Sigmoid colon (tissue), 7 donors: ENCODE data around the gene KIF11. TPM values are rescaled to one million over a fixed set of nuclear protein-coding genes. Genes with fewer than 3 reads are reported as not detected.
A peak's percentile ranks its signal among the peaks of the same experiment; 100 is the strongest.

Experiments
- DNase-seq: peaks from one replicate; pipeline ENCODE4 v3.0.0-alpha.2; 2019
- H3K27ac ChIP-seq, 4 donors: fragments of 200-600 bp; sonication (generic); one replicate each; pipeline ENCODE4 v1.5.1; 2016 to 2019; ENCODE audit warnings: mild to moderate bottlenecking in 1 of 4
- H3K27me3 ChIP-seq, 3 donors: fragments of 200-600 bp; sonication (generic); one replicate each; pipeline ENCODE4 v1.5.1; 2019; ENCODE audit warnings: mild to moderate bottlenecking in 1 of 3
- H3K36me3 ChIP-seq, 4 donors: fragments of 200-600 bp; sonication (generic); one replicate each; pipeline ENCODE4 v1.5.1; 2016 to 2019
- H3K4me1 ChIP-seq, 4 donors: fragments of 200-600 bp; sonication (generic); one replicate each; pipeline ENCODE4 v1.5.1; 2017 to 2019
- H3K4me3 ChIP-seq, 4 donors: fragments of 200-600 bp; sonication (generic); one replicate each; pipeline ENCODE4 v1.5.1; 2017 to 2019; ENCODE audit warnings: mild to moderate bottlenecking in 2 of 4, moderate library complexity in 1 of 4
- H3K9me3 ChIP-seq, 4 donors: fragments of 200-600 bp in 3 of 4; sonication (generic) in 3 of 4; one replicate each; pipeline versions ENCODE4 v1.5.1 to v1.6.1; 2013 to 2019
- CTCF ChIP-seq, 4 experiments: fragments of 450-650 bp in 3 of 4; fragments of 200-600 bp in 1 of 4; IDR thresholded peaks; one replicate each; pipeline ENCODE4 v1.5.1; 2016 to 2019; ENCODE audit warnings: antibody characterized with exemption in 4 of 4, mild to moderate bottlenecking in 3 of 4, moderate library complexity in 2 of 4
- EP300 ChIP-seq, 4 donors: sonication (generic); formaldehyde crosslinking; IDR thresholded peaks; one replicate each; pipeline ENCODE4 v1.6.1; 2017; ENCODE audit warnings: antibody characterized with exemption in 4 of 4
- POLR2A ChIP-seq, 2 donors: fragments of 450-650 bp; IDR thresholded peaks; one replicate each; pipeline ENCODE4 v1.6.1; 2016; ENCODE audit warnings: antibody characterized with exemption in 2 of 2, mild to moderate bottlenecking in 2 of 2, moderate library complexity in 2 of 2
- POLR2AphosphoS5 ChIP-seq, 4 donors: sonication (generic); formaldehyde crosslinking; IDR thresholded peaks; one replicate each; pipeline ENCODE4 v1.6.1; 2017; ENCODE audit warnings: antibody characterized with exemption in 4 of 4
- WGBS, 2 donors: extraction: QIAGEN DNeasy Blood & Tissue Kit; methylation state at CpG; one replicate each; pipeline ENCODE4 v1.1.7; 2013; 5-methylcytosine and 5-hydroxymethylcytosine counted together
- intact Hi-C: fragments of 100-400 bp; cut with DNase I; formaldehyde crosslinking; loops from one replicate; pipeline ENCODE4 v1.15.1; 2023
- polyA plus RNA-seq, 3 donors: library from polyadenylated mRNA; stranded (reverse); fragments of 200-250 nt; gene quantifications; one replicate each; pipeline ENCODE4 v1.2.3, GENCODE V29; 2013
- total RNA-seq, 4 donors: library from RNA; depleted of rRNA; stranded (reverse); fragments of >200 nt; gene quantifications; one replicate each; pipeline ENCODE4 v1.1.0, GENCODE V29; 2016
- donor health status: healthy with polysubstance abuse.
- donor health status: Bipolar disorder and iron deficiency.
- donor health status: healthy.

The KIF11 gene
- total and polyA plus RNA-seq, 7 donors = 0.16 to 10.1 (median 0.95) TPM

DNA sequence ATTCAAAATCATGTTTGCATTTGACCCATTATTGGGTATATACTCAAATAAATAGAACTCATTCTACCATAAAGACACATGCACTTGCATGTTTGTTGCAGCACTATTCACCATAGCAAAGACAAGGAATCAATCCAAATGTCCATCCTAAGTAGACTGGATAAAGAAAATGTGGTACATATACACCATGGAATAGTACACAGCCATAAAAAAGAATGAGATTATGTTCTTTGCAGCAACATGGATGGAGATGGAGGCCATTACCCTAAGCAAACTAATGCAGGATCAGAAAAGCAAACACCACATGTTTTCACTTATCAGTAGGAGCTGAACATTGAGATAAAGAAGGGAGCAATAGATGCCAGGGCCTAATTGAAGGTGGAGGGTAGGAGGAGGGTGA, 84.8 kb downstream of the KIF11 start:
- Histone ChIP-seq H3K36me3 (no peaks in the 10 kb centered on the region), H3K4me3 (no peak overlapping the region), H3K27me3 (no peaks in the 10 kb centered on the region), H3K4me1 (no peaks in the 10 kb centered on the region), H3K27ac (no peak overlapping the region), H3K9me3 (no peaks in the 10 kb centered on the region)
- intact Hi-C loops = no loop called here
- no peak for DNase-seq
- TF ChIP-seq POLR2A (IDR thresholded peaks at IDR 0.05) = no peak
- TF ChIP-seq EP300 (IDR thresholded peaks at IDR 0.05) = no peak
- TF ChIP-seq CTCF (IDR thresholded peaks at IDR 0.05) = no peak
- no peak for TF ChIP-seq POLR2AphosphoS5 (IDR thresholded peaks at IDR 0.05)

DNA sequence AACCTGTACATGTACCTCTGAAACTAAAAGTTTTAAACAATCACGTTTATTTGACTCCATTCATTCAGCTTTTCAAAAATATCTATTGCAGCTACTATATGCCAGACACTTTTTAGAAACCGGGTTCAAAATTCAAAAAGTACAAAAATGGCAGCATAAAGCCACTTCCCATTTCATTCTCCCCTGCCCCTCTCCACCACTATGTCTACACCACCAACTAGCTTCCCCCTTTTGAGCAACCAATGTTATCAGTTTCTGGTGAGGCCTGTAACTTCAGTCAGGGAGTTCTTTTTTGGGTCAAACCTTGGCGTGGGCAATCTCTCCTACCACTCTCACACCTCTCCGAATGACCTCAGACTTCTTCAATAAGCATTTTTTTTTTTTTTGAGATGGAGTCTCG, 85.3 kb downstream of the KIF11 start:
- TF ChIP-seq POLR2A (IDR thresholded peaks at IDR 0.05) (no peak), POLR2AphosphoS5 (IDR thresholded peaks at IDR 0.05) (no peak), CTCF (IDR thresholded peaks at IDR 0.05) (no peak), EP300 (IDR thresholded peaks at IDR 0.05) (no peak)
- Histone ChIP-seq H3K4me3 (no peak overlapping the region), H3K9me3 (no peaks in the 10 kb centered on the region), H3K36me3 (no peaks in the 10 kb centered on the region), H3K4me1 (no peaks in the 10 kb centered on the region), H3K27me3 (no peaks in the 10 kb centered on the region), H3K27ac (no peak overlapping the region)
- DNase-seq = no peak
- 91 to 92% methylated on average over 5 of the region's 5 CpGs for WGBS, 2 donors
- intact Hi-C loops = no loop called here

DNA sequence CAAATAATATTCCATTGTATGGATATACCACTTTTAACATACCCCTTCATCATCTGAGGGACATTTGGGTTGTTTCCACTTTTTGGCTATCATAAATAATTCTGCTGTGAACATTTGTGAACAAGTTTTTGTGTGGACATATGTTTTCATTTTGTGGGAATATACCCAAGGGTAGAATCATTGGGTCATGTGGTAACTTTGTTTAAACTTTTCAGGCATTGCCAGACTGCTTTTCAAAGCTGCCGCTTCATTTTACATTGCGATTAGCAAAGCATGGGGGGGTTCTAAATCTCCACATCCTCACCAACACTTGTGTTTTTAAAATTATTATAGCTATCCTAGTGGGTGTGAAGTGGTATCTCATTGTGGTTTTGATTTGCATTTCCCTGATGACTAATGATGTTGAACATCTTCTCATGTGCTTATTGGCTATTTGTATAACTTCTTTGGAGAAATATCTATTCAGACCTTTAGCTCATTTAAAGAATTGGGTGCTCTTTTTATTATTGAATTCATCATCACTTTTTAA, 88.4 kb downstream of the KIF11 start:
- intact Hi-C loops = no loop called here
- Histone ChIP-seq H3K4me3 (no peak overlapping the region), H3K9me3 (peaks cover 0 to 6% (median 2%) of the 10 kb centered on the region in 4 donors), H3K4me1 (no peaks in the 10 kb centered on the region), H3K27ac (no peak overlapping the region), H3K27me3 (no peaks in the 10 kb centered on the region), H3K36me3 (no peaks in the 10 kb centered on the region)
- no peak for TF ChIP-seq CTCF (IDR thresholded peaks at IDR 0.05)
- TF ChIP-seq POLR2AphosphoS5 (IDR thresholded peaks at IDR 0.05) = no peak
- TF ChIP-seq POLR2A (IDR thresholded peaks at IDR 0.05) = no peak
- no peak for TF ChIP-seq EP300 (IDR thresholded peaks at IDR 0.05)
- DNase-seq = no peak
- WGBS, 2 donors = 87 to 90% methylated on average over 2 of the region's 2 CpGs

DNA sequence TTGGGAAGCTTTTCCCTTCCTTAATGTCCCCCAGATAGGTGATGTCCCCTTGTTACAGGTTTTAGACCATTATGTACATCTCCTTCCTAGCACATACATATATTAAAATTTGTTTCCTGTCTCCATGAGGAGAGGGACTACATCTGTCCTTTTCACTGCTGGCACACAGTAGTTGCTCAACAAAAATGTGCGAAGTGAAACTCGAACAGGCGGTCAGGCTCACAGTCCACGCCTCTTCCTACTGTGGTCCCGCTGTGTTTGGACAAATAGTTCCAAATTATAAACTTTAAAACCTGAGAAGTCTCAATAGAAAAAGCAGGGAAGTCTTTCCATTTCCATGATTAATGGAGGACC, 95.6 kb downstream of the KIF11 start:
- Histone ChIP-seq H3K4me3 (peak overlapping the region; percentile 64 to 76 (median 74)), H3K36me3 (no peaks in the 10 kb centered on the region), H3K27me3 (peaks cover 0 to 27% (median 2%) of the 10 kb centered on the region in 3 donors), H3K9me3 (peaks cover 0 to 6% (median 2%) of the 10 kb centered on the region in 4 donors), H3K4me1 (peaks cover 0 to 34% (median 15%) of the 10 kb centered on the region in 4 donors), H3K27ac (peak overlapping the region; percentile 79 to 92 (median 86))
- 56 to 69% methylated on average over 5 of the region's 5 CpGs for WGBS, 2 donors
- intact Hi-C loops = loop anchor here (2.0 kb wide), 2 partner anchors 68 to 98 kb away; no protein-coding TSS in a partner anchor
- TF ChIP-seq POLR2AphosphoS5 (IDR thresholded peaks at IDR 0.05) (no peak), EP300 (IDR thresholded peaks at IDR 0.05) (no peak), CTCF (IDR thresholded peaks at IDR 0.05) (no peak), POLR2A (IDR thresholded peaks at IDR 0.05) (no peak)
- no peak for DNase-seq
